Measurements from ENCODE around the gene GDF10.

Gene GDF10

DNA sequence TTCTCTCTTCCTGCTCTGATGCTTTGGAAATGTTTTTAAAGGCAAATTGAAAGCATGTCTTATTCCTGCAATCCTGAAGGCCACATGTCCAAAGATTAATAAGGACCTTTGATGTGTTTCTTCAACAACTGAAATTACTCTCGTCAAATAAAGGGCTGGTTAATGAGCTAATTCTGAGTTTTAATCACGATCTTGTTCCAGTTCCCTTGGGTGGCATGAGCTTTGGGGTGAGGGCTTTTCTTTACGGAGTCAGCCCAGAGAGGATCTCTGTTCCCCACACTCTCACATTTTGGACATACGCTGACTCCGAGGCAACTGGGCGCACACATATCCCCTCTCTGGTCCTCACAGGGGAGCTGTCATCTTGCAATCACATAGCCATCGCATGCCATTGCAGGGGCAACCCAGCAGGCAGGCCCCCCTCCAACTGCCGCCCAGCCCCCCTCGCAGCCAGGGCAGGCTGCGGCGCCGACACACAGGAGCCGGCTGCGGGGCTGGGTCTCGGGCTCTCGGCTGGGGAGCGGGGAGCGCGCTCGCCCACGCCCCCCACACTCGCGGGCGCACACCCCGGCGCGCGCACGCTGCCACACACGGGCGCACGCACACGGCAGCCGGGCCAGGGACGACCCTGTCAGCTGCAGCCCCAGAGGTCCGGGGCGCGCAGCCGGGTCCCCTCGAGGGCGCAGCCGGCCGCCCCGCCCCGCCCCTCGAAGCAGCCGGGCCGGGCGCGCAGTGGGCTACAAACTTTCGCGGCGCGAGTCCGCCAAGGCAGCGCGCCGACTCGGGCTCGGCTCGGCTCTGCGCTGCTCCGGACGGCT, at the start of gene GDF10:
Gene GDF10, plus strand, starts transcription at position 587 of the 818 bp plus-strand sequence. CDS start 455 bp downstream, outside the sequence.
- no peak for DNase-seq

GRCh38 chr10:47252093-47252780, 47.8 kb upstream of the GDF10 start:
- no peak for DNase-seq

DNA sequence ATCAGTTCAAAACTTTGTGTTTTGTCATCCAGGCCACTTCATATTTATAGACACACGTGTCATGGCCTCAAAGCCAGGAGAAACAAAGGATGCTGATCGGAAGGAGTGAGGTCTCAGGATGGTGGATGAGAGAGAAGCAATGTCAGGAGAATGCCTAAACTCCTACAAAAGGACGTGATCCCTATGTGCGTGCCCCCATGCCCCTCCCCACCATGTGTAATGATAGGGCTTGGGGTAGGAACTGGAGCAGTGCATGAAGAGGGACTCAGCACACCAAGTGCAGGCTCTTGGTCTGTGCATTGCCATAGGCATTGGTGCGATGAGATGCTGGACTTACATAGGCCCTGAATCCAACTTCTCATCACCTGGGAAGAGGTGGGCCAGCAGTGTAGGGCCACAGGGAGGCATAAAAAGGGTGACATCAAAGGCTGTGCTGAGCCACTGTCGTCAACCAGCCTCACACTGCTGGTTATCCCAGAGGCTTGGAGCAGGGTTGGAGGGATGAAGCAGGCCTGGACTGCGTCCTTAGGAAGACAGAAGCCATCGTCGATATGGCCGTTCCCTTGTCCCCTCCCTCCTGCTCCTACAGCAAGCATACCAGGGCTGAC, 46.9 kb upstream of the GDF10 start:
- no peak for DNase-seq

DNA sequence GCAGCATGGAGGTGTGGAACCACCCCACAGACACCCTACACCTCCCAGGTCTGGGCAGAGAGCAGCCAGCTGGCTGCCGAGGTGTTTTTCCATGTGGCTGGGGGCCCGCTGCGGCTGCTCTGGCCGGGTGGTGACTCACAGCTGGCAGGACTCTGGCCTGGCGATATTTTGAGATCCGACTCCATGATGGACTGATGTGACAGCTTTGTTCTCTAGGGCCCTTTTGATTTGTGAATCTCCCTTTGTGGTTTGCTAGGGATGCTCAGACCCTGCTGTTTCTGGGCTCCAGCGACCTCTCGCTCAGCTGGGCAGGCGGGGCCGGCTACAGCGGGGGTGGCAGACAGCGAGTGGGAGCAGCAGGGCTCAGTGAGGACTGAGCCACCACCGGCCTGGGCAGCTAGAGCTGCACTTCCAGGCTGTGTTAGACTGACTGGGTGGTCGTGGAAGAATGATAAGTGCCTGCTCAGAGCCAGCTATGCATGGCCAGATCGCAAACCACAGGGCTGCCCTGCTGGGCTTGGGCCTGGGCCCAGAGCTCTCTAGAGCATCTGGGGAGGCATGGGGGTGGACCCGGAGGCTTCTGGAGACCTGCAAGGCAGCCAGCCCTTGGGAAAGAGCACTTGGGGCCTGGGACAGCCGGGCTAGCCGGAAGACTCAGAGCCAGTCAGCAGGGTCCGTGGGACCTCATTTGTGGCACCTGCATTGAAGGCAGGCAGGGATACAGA, 46.2 kb upstream of the GDF10 start:
- DNase-seq = no peak

GRCh38 chr10:47254611-47255010, 45.4 kb upstream of the GDF10 start:
- no peak for DNase-seq

- no peak for DNase-seq
Measured at GRCh38 chr10:47255033-47255813, 44.8 kb upstream of the GDF10 start.

- DNase-seq = no peak
Measured at GRCh38 chr10:47255866-47256265, 44.1 kb upstream of the GDF10 start.

DNA sequence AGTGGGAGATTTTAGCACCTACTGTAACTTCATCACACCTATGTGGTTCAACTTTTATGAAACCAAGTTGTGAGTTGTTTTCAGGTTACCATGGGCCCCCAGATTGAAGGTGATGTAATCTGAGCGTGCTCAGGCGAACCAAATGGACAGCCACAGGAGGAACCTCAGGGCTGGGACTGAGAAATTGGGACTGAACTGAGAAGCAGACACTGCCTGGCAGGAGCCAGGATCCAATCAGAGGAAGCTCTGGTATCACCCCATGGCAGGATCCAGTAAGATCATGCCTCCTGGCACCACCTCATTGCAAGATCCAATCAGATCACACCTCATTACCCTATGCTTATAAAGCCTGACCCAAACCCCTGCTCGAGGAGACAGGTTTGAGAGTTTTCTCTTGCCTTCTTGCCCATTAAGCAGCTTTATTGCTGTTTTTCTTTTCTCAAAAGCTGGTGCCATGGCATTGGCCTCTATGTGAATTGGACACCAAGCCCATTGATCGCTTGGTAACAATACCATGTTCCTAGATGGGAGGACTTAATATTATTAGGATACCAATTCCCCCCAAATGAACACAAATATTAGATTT, 43.2 kb upstream of the GDF10 start:
- DNase-seq = no peak

GRCh38 chr10:47257396-47258120, 42.4 kb upstream of the GDF10 start:
- no peak for DNase-seq

GRCh38 chr10:47258921-47259320, 41.1 kb upstream of the GDF10 start:
- no peak for DNase-seq

- no peak for DNase-seq
Measured at GRCh38 chr10:47259466-47259865, 40.5 kb upstream of the GDF10 start.

DNA sequence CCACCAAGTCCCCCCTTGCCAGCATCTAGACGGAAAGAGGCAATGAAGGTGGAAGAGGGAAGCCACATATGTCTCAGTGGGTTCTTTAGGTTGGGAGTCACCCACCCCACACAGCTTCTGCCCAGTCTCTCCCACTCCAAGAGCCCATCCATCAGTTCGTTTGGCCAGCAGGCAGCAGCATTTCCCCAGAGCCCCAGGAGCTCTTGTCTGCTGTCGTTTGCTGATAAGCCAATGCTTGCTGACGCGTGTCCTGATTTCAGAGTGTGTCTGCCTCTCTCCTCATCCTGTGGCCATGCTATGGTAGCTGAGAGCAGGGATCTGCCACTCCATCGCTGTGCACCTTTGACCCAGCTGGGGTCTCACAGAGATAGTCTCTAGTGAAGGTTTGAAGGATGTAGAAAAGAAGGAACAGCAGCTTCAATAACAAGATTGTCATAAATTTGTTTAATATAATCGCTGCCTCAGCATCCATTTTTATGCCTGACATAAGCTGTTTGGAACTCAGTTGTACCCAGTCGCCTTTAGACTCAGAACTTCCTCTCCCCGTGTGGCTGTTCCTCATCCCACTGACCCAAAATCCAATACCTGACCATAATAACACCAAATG, 39.4 kb upstream of the GDF10 start:
- no peak for DNase-seq

DNA sequence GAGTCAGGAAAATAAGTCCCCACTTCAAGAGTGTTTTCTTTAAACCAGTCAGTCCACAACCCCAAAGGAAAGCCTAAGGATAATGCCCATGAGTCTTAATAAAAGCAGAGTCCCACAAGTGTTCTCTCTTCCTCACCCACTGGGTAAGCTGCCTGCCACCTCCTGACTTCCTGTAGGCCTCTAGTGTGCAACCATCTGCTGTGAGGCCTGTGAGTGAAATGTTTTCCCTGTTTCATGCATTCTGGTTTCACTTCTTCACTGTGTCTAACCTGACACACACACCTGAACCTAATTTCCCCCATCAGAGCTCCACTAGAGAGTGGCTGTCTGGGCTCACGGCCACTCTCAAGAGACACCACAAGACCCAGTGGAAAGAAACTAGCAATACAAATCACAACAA, 38.9 kb upstream of the GDF10 start:
- DNase-seq = no peak

DNA sequence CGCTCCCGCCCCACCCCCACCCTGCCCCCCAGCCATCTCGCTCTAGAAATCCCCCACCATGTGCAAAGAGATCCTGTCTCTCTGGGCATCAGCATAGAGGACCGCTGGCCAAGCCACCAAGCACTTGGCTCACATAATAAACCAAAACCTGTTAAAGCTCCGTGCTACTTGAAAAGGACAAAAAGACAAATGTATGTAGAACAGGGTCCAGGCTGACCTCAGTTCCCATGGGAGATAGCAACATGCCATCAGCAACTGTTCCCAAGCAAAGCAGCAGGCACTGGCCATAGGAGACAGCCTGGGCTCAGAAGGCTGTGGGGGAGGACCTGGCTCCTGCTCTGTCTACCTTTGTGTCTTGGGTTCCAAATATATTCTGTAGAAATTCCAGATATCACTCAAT, 38.4 kb upstream of the GDF10 start:
- no peak for DNase-seq

DNA sequence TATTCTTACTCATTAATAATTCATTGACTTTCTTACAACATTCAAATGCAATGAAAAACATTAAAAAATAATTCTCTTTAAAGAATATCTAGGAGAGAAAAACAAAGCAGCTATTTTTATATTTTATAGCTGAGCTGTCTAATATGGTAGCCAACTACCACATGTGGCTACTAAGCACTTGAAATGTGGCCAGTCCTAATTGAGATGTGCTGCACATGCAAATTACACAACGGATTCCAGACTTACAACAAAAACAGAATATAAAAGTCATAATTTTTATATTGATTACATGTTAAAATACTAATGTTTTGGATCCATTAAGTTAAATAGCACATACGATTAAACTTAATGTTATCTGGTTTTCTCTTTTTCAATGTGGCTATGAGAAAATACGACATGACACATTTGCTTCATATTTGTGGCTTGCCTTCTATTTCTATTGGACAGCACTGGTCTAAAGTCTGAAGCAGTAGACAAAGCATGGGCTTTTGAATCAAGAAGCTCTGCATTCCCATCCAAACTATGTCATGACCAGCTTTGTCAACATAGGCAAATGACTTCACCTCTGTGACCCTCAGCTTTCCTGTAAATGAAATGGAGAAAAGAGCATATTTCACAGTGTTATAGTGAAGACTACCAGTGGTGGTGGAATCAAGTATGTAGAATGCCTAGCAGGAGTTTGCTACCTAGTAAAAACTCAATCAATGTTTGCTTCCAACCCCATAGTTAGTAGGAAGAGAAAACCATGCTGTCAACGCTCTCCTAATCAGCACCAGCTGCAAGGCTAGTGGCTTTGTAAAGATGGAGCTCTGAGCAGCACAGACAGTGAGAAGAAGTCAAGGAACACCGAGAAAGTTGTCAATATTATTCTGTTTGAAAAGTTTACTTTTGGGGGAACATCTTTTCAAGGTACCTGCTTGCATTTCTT, 37.1 kb upstream of the GDF10 start:
- no peak for DNase-seq

DNA sequence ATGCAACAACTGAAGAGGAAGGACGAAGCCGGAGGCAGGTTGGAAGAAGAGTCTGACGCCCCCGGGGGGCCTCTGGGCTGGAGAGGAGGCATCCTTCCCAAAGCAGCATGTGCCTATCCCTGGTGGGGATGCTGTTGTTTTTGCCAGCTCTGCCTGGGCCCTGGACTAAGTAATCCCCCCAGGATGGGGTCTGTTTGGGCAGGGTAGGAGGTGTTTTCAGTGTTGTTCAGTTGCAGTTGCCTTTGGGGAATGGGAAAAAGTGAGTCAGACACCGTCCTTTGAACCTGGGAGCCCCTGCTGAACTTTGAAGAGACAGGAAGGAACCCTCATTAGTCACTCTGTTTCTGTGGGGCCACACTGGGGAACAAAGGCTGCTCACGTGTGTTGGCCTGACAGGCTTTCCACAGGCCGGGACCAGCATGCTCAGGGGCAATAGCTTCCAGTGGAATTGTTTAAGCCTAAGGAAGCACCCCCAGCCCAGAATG, 35.2 kb upstream of the GDF10 start:
- DNase-seq = no peak

DNA sequence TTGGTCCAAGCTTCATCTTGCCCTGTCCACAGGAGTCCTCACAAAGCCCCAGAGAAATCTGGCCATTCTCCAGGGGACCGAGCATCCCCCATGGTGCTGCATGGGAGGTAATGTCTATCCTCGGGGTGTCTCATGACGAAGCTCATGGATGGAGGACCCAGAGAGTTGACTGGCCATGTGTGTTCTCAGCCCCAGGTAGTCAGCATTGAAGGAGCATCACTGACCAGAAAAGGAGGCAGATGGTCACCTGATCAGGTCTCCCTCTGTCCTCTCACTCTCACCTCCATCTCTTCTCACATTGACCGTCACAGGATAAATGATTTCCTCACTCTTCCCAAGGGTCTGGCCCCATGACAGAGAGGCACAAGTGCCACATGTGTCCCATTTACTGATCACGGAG, 33.4 kb upstream of the GDF10 start:
- no peak for DNase-seq

- no peak for DNase-seq
Measured at GRCh38 chr10:47268696-47269095, 31.3 kb upstream of the GDF10 start.

- DNase-seq = no peak
Measured at GRCh38 chr10:47269294-47269693, 30.7 kb upstream of the GDF10 start.

DNA sequence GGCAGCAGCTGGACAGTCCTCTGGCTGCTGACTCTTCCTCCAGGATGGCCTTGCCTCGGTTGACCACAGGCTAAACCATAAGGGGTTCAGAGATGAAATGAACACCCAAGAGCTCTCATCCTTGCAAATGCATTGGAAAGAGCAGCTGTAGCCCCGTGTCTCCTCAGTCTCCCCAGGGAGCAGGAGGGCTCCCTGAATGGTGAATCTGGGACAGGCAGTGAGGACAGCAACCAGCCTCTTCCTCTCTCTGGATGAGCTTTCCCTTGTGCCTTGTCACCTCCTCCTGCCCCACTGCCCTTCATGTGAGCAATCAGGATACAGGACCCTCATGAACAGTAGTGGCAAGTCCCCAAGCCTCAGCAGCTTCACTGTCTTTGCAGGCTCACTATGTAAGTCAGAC, 23.9 kb upstream of the GDF10 start:
- DNase-seq = no peak
